Glutamatergic neuron (in vitro differentiated cells): Measurements from ENCODE around the gene SSBP3. TPM values are rescaled to one million over a fixed set of nuclear protein-coding genes. Genes with fewer than 3 reads are reported as not detected.

Experiments
- DNase-seq: peaks from one replicate; pipeline ENCODE4 v3.0.0; 2022
- H3K27ac Mint-ChIP-seq: one replicate; pipeline ENCODE4 v1.8.0; 2020; ENCODE audit warnings: mild to moderate bottlenecking, mixed read lengths, inconsistent platforms; ENCODE audit not compliant: unreplicated experiment
- H3K27me3 Mint-ChIP-seq: one replicate; pipeline ENCODE4 v1.8.0; 2020; ENCODE audit warnings: mild to moderate bottlenecking, moderate library complexity, mixed read lengths, inconsistent platforms; ENCODE audit not compliant: unreplicated experiment
- H3K36me3 Mint-ChIP-seq: one replicate; pipeline ENCODE4 v1.8.0; 2020; ENCODE audit warnings: mild to moderate bottlenecking, mixed read lengths, inconsistent platforms; ENCODE audit not compliant: unreplicated experiment
- H3K4me1 Mint-ChIP-seq: one replicate; pipeline ENCODE4 v1.8.0; 2020; ENCODE audit warnings: mild to moderate bottlenecking, low read depth, mixed read lengths, inconsistent platforms; ENCODE audit not compliant: unreplicated experiment
- H3K4me3 Mint-ChIP-seq: one replicate; pipeline ENCODE4 v1.8.0; 2020; ENCODE audit warnings: mild to moderate bottlenecking, mixed read lengths, inconsistent platforms; ENCODE audit not compliant: unreplicated experiment
- H3K9me3 Mint-ChIP-seq: one replicate; pipeline ENCODE4 v1.8.0; 2020; ENCODE audit warnings: mild to moderate bottlenecking, moderate library complexity, mixed read lengths, inconsistent platforms; ENCODE audit not compliant: unreplicated experiment
- total RNA-seq: library from RNA; stranded (reverse); fragmentation: NEBNext Ultra II Directional; extraction: Animal tissue kit (Norgen Biotek cat#: 25700); gene quantifications from one replicate; pipeline ENCODE4 v1.2.1, GENCODE V29; 2021; ENCODE audit not compliant: unreplicated experiment
- TF ChIP-seq, protein P1 (sequence below): fragments of 200-600 bp; sonication (generic); IDR thresholded peaks from one replicate; pipeline ENCODE4 v1.5.0; 2021; ENCODE audit not compliant: partially characterized antibody, unreplicated experiment

SSBP3 gene
- total RNA-seq, 1 donor from 2014 or later: 608 TPM

DNA sequence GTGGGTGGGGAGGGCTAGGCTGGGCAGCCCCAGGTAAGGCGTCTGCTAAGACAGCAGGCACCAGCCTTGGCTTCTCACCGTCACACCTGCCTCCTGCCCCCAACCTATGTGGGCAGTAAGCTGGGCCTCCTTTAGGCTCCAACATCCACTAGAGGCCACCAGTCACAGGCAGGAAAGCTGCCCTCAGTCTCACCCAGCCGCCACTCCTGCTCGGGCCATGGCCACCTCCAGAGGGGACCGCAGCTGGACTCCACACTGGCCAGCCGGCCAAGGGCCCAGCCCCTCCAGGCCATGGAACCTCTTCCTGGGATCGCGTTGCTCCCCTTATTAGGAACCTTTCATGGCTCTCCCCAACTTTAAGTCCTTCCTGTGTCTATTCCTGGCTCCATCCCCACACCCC lies 131.7 kb downstream of the SSBP3 start:
- no peak for DNase-seq
- peaks cover 52% of the 10 kb centered on the region for H3K27me3 Mint-ChIP-seq
- peaks cover 62% of the 10 kb centered on the region for H3K4me1 Mint-ChIP-seq
- peaks cover 75% of the 10 kb centered on the region for H3K9me3 Mint-ChIP-seq
- peaks cover 2% of the 10 kb centered on the region for H3K36me3 Mint-ChIP-seq
- TF ChIP-seq, protein P1, sequence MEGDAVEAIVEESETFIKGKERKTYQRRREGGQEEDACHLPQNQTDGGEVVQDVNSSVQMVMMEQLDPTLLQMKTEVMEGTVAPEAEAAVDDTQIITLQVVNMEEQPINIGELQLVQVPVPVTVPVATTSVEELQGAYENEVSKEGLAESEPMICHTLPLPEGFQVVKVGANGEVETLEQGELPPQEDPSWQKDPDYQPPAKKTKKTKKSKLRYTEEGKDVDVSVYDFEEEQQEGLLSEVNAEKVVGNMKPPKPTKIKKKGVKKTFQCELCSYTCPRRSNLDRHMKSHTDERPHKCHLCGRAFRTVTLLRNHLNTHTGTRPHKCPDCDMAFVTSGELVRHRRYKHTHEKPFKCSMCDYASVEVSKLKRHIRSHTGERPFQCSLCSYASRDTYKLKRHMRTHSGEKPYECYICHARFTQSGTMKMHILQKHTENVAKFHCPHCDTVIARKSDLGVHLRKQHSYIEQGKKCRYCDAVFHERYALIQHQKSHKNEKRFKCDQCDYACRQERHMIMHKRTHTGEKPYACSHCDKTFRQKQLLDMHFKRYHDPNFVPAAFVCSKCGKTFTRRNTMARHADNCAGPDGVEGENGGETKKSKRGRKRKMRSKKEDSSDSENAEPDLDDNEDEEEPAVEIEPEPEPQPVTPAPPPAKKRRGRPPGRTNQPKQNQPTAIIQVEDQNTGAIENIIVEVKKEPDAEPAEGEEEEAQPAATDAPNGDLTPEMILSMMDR: no peak
- H3K4me3 Mint-ChIP-seq: peak overlapping the region; percentile 52
- H3K27ac Mint-ChIP-seq: peak overlapping the region; percentile 99

DNA sequence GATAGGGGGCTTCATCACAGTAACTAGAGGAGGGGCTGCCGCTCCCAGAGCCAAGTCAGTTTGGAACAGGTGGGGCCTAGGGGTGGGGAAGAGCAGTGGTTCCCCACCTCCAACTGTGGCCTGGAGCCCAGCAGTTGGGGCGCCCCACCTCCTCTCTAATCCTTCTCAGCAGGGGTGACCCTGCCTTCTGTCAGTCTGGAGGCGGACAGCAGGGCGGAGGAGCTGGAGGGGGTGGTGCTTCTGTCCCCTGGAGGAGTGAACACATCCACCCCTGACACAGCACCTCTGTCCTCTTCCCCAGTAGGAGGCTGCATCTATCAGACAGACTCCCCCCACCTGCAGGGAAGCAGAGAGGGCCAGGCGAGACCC lies 132.4 kb downstream of the SSBP3 start:
- Mint-ChIP-seq H3K27me3 (peaks cover 55% of the 10 kb centered on the region), H3K4me3 (peak overlapping the region; percentile 84), H3K4me1 (peaks cover 68% of the 10 kb centered on the region), H3K36me3 (peaks cover 9% of the 10 kb centered on the region), H3K27ac (peak overlapping the region; percentile 99), H3K9me3 (peaks cover 78% of the 10 kb centered on the region)
- TF ChIP-seq, protein P1: no peak
- DNase-seq: peak; percentile 51

- Mint-ChIP-seq H3K9me3 (peaks cover 83% of the 10 kb centered on the region), H3K4me3 (peak overlapping the region; percentile 84), H3K36me3 (peaks cover 11% of the 10 kb centered on the region), H3K4me1 (peaks cover 71% of the 10 kb centered on the region), H3K27me3 (peaks cover 57% of the 10 kb centered on the region), H3K27ac (peak overlapping the region; percentile 99)
- DNase-seq: peak; percentile 77
- TF ChIP-seq, protein P1: peak; percentile 32
These were observed 133.0 kb downstream of the SSBP3 start for GRCh38 chr1:54273092-54273794.

- H3K36me3 Mint-ChIP-seq: peaks cover 11% of the 10 kb centered on the region
- peaks cover 82% of the 10 kb centered on the region for H3K9me3 Mint-ChIP-seq
- TF ChIP-seq, protein P1: no peak
- DNase-seq: no peak
- H3K27me3 Mint-ChIP-seq: peaks cover 59% of the 10 kb centered on the region
- peak overlapping the region; percentile 99 for H3K27ac Mint-ChIP-seq
- H3K4me1 Mint-ChIP-seq: peaks cover 71% of the 10 kb centered on the region
- peak overlapping the region; percentile 84 for H3K4me3 Mint-ChIP-seq
These were observed 133.5 kb downstream of the SSBP3 start for GRCh38 chr1:54272772-54273091.

DNA sequence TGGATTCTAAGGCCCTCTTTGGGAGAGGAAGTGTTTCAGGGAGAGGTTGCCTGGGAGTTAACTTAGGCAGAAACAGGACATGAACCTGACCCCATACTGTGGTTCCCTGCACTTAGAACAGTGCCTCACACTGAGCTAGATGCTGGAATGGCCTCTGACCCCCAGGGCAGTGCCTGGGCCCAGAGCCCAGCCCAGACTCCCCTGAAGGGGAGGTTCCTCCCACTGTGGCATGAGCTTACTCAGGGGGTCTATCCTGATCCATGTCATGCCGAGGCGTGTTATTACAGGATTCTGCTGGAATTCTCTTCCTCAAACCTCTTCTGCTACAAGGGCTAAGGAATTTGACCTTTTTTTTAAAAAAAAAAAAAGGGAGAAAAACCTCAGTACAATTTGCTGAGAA lies 134.1 kb downstream of the SSBP3 start:
- peaks cover 11% of the 10 kb centered on the region for H3K36me3 Mint-ChIP-seq
- H3K4me1 Mint-ChIP-seq: peaks cover 71% of the 10 kb centered on the region
- H3K4me3 Mint-ChIP-seq: no peak overlapping the region
- H3K9me3 Mint-ChIP-seq: peaks cover 81% of the 10 kb centered on the region
- peaks cover 65% of the 10 kb centered on the region for H3K27me3 Mint-ChIP-seq
- peak overlapping the region; percentile 99 for H3K27ac Mint-ChIP-seq
- TF ChIP-seq, protein P1: no peak
- DNase-seq: no peak
